HepG2 (cell line): ENCODE measurements around the gene BBS1. TPM values are rescaled to one million over a fixed set of nuclear protein-coding genes. Genes with fewer than 3 reads are reported as not detected.
A peak's percentile ranks its signal among the peaks of the same experiment; 100 is the strongest.

Experiments
- CCAR2 ChIP-seq: fragments of 200-400 bp; formaldehyde crosslinking; optimal IDR thresholded peaks from 2 replicates; pipeline ENCODE3; 2018; ENCODE audit warnings: low read depth, mild to moderate bottlenecking, low read length, moderate library complexity
- HDAC6 ChIP-seq: fragments of 200-600 bp; sonication (generic); IDR thresholded peaks from 2 replicates; pipeline ENCODE4 v1.7.0; 2017; ENCODE audit warnings: mild to moderate bottlenecking, antibody characterized with exemption, low read length, low read depth
- HNF4G ChIP-seq, 2 experiments: sonication (generic) in 1 of 2; formaldehyde crosslinking in 1 of 2; IDR thresholded peaks; 2 replicates each; pipeline versions ENCODE4 v1.4.0 to v1.6.1; 2011 to 2020; ENCODE audit warnings: borderline replicate concordance in 2 of 2, low read depth in 2 of 2, mild to moderate bottlenecking in 2 of 2, low read length in 1 of 2, missing genetic modification reagents in 1 of 2, moderate library complexity in 1 of 2
- KDM5B ChIP-seq: sonication (generic); formaldehyde crosslinking; IDR thresholded peaks from 2 replicates; pipeline ENCODE4 v1.4.0; 2020; ENCODE audit warnings: missing genetic modification reagents, mild to moderate bottlenecking, borderline replicate concordance
- POLR2AphosphoS2 ChIP-seq: IDR thresholded peaks from 2 replicates; pipeline ENCODE4 v1.6.1; 2011; ENCODE audit warnings: low read depth, low read length, improper control_type of control experiment
- STAG1 ChIP-seq: sonication (generic); formaldehyde crosslinking; IDR thresholded peaks from 2 replicates; pipeline ENCODE4 v1.4.0; 2020; ENCODE audit warnings: missing genetic modification reagents
- THAP11 ChIP-seq: IDR thresholded peaks from 2 replicates; pipeline ENCODE4 v1.6.1; 2016; ENCODE audit warnings: missing biosample characterization, missing genetic modification reagents
- YY1 ChIP-seq: IDR thresholded peaks from 2 replicates; pipeline ENCODE4 v1.6.1; 2011; ENCODE audit warnings: low read length, low read depth, moderate library complexity, mild to moderate bottlenecking; ENCODE audit not compliant: insufficient read depth, insufficient replicate concordance
- ZNF296 ChIP-seq: sonication (generic); formaldehyde crosslinking; conservative IDR thresholded peaks from 2 replicates; pipeline ENCODE4 v1.5.0; 2020; ENCODE audit warnings: mild to moderate bottlenecking, missing genetic modification reagents
- ZNF335 ChIP-seq: sonication (generic); formaldehyde crosslinking; IDR thresholded peaks from 2 replicates; pipeline ENCODE4 v1.4.0; 2020; ENCODE audit warnings: missing genetic modification reagents
- ZNF468 ChIP-seq: sonication (generic); formaldehyde crosslinking; IDR thresholded peaks from 2 replicates; pipeline ENCODE4 v1.8.0; 2022; ENCODE audit warnings: mild to moderate bottlenecking, moderate library complexity, missing genetic modification reagents
- ZNF556 ChIP-seq: sonication (generic); formaldehyde crosslinking; IDR thresholded peaks from 2 replicates; pipeline ENCODE4 v1.4.0; 2020; ENCODE audit warnings: mild to moderate bottlenecking, missing genetic modification reagents, borderline replicate concordance
- ZNF598 ChIP-seq: sonication (generic); formaldehyde crosslinking; IDR thresholded peaks from 2 replicates; pipeline ENCODE4 v1.5.1; 2020; ENCODE audit warnings: mild to moderate bottlenecking, missing genetic modification reagents, borderline replicate concordance
- ZNF629 ChIP-seq: sonication (generic); formaldehyde crosslinking; conservative IDR thresholded peaks from 2 replicates; pipeline ENCODE4 v1.5.0; 2020; ENCODE audit warnings: missing genetic modification reagents
- ZNF670 ChIP-seq: sonication (generic); formaldehyde crosslinking; IDR thresholded peaks from 2 replicates; pipeline ENCODE4 v1.8.0; 2022; ENCODE audit warnings: mild to moderate bottlenecking, missing genetic modification reagents, borderline replicate concordance
- ZNF703 ChIP-seq: sonication (generic); formaldehyde crosslinking; IDR thresholded peaks from 2 replicates; pipeline ENCODE4 v1.5.1; 2020; ENCODE audit warnings: missing genetic modification reagents, mild to moderate bottlenecking, moderate library complexity, borderline replicate concordance
- polyA plus RNA-seq, 8 experiments: library from polyadenylated mRNA; depleted of rRNA in 3 of 8; stranded (reverse) in 7 of 8; unstranded in 1 of 8; fragments of >200 nt; fragmentation: Illumina TruSeq in 4 of 8; extraction: Trizol in 4 of 8; gene quantifications; 2 replicates each; pipeline versions ENCODE4 v1.2.1 to v1.2.3, GENCODE V29; 2011 to 2016; ENCODE audit warnings: low read depth in 4 of 8, missing spikeins in 1 of 8, mixed read lengths in 1 of 8; ENCODE audit not compliant: insufficient read depth in 1 of 8
- total RNA-seq, 5 experiments: library from RNA; depleted of rRNA; stranded (reverse); fragments of >200 nt; fragmentation: Illumina TruSeq; extraction: Trizol; gene quantifications; 2 replicates each; pipeline ENCODE4 v1.2.3, GENCODE V29; 2016; ENCODE audit warnings: low read depth in 1 of 5
- TF ChIP-seq, protein P1 (sequence below): sonication (generic); formaldehyde crosslinking; IDR thresholded peaks from 2 replicates; pipeline ENCODE4 v1.5.0; 2020; ENCODE audit warnings: mild to moderate bottlenecking, low read depth, missing genetic modification reagents, borderline replicate concordance
- TF ChIP-seq, protein P2 (sequence below): sonication (generic); formaldehyde crosslinking; IDR thresholded peaks from 2 replicates; pipeline ENCODE4 v1.4.0; 2020; ENCODE audit warnings: missing genetic modification reagents
- TF ChIP-seq, protein P3 (sequence below): sonication (generic); formaldehyde crosslinking; IDR thresholded peaks from 2 replicates; pipeline ENCODE4 v1.5.0; 2020; ENCODE audit warnings: mild to moderate bottlenecking, missing genetic modification reagents
- TF ChIP-seq, protein P4 (sequence below): sonication (generic); formaldehyde crosslinking; IDR thresholded peaks from 2 replicates; pipeline ENCODE4 v1.4.0; 2020; ENCODE audit warnings: missing genetic modification reagents

BBS1 gene
- total and polyA plus RNA-seq, 2 of the 13 experiments (the other 11 are each of a cell fraction or from before 2014, with no cell fraction given) = 11.7 to 14.1 TPM

DNA sequence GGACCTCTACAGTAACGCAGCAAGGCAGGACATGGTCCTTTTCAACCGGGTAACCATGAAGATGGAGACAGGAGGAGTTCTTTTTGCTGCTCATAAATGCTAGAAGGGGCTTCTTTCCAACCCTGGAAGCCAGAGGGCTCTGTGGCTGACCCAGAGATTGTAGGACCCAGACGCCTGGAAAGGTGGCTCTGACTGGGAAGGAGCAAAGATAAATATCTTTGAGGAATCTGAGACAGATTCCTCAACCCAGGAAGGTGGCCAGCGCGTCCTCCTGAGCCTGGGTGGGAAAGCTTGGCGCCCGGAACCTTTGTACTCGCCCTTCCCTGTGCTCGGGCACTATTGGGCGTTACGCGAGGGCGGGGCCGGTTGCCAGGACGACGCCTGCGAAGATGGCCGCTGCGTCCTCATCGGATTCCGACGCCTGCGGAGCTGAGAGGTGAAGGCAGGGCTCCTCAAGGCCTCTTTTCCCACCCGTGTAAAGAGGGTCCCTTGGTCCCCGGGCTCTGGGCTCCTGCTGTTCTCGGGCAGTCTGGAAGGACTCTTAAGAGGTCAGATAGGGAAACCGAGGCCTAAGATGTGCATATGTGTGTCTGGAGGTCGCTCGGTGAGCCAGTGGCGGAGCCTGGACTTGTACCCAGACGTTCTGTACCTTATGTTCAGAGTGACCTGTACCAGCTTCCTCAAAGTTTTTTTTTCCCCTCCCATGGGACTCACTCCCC lies at the start of gene BBS1 (continued):
- TF ChIP-seq ZNF598 (CRISPR knock-in tag) = peak; percentile 79; the same call in 1 of the 2 replicates
- TF ChIP-seq YY1 = peak; percentile 97
- TF ChIP-seq, protein P1, sequence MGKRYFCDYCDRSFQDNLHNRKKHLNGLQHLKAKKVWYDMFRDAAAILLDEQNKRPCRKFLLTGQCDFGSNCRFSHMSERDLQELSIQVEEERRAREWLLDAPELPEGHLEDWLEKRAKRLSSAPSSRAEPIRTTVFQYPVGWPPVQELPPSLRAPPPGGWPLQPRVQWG (CRISPR knock-in tag) = no peak
- TF ChIP-seq ZNF556 = peak; percentile 48; the same call in 1 of the 2 replicates
- no peak for TF ChIP-seq ZNF468 (CRISPR knock-in tag)
- TF ChIP-seq ZNF335 (CRISPR knock-in tag) = peak; percentile 89
- TF ChIP-seq ZNF703 = no peak
- TF ChIP-seq, protein P2, sequence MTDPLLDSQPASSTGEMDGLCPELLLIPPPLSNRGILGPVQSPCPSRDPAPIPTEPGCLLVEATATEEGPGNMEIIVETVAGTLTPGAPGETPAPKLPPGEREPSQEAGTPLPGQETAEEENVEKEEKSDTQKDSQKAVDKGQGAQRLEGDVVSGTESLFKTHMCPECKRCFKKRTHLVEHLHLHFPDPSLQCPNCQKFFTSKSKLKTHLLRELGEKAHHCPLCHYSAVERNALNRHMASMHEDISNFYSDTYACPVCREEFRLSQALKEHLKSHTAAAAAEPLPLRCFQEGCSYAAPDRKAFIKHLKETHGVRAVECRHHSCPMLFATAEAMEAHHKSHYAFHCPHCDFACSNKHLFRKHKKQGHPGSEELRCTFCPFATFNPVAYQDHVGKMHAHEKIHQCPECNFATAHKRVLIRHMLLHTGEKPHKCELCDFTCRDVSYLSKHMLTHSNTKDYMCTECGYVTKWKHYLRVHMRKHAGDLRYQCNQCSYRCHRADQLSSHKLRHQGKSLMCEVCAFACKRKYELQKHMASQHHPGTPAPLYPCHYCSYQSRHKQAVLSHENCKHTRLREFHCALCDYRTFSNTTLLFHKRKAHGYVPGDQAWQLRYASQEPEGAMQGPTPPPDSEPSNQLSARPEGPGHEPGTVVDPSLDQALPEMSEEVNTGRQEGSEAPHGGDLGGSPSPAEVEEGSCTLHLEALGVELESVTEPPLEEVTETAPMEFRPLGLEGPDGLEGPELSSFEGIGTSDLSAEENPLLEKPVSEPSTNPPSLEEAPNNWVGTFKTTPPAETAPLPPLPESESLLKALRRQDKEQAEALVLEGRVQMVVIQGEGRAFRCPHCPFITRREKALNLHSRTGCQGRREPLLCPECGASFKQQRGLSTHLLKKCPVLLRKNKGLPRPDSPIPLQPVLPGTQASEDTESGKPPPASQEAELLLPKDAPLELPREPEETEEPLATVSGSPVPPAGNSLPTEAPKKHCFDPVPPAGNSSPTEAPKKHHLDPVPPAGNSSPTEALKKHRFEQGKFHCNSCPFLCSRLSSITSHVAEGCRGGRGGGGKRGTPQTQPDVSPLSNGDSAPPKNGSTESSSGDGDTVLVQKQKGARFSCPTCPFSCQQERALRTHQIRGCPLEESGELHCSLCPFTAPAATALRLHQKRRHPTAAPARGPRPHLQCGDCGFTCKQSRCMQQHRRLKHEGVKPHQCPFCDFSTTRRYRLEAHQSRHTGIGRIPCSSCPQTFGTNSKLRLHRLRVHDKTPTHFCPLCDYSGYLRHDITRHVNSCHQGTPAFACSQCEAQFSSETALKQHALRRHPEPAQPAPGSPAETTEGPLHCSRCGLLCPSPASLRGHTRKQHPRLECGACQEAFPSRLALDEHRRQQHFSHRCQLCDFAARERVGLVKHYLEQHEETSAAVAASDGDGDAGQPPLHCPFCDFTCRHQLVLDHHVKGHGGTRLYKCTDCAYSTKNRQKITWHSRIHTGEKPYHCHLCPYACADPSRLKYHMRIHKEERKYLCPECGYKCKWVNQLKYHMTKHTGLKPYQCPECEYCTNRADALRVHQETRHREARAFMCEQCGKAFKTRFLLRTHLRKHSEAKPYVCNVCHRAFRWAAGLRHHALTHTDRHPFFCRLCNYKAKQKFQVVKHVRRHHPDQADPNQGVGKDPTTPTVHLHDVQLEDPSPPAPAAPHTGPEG (CRISPR knock-in tag) = peak; percentile 56; the same call in 1 of the 2 replicates
- TF ChIP-seq, protein P3, sequence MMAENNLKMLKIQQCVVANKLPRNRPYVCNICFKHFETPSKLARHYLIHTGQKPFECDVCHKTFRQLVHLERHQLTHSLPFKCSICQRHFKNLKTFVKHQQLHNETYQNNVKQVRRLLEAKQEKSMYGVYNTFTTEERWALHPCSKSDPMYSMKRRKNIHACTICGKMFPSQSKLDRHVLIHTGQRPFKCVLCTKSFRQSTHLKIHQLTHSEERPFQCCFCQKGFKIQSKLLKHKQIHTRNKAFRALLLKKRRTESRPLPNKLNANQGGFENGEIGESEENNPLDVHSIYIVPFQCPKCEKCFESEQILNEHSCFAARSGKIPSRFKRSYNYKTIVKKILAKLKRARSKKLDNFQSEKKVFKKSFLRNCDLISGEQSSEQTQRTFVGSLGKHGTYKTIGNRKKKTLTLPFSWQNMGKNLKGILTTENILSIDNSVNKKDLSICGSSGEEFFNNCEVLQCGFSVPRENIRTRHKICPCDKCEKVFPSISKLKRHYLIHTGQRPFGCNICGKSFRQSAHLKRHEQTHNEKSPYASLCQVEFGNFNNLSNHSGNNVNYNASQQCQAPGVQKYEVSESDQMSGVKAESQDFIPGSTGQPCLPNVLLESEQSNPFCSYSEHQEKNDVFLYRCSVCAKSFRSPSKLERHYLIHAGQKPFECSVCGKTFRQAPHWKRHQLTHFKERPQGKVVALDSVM (CRISPR knock-in tag) = 0 out of 2 replicates have a peak, but pooled peaks have one; percentile 40
- no peak for TF ChIP-seq HDAC6
- peak; percentile 64 for TF ChIP-seq CCAR2
- TF ChIP-seq HNF4G (IDR thresholded peaks at IDR 0.05; ENCODE audit: borderline replicate concordance, low read depth, low read length) = peak; percentile 47; the same call in 1 of the 2 replicates
- no peak for TF ChIP-seq HNF4G (CRISPR knock-in tag; IDR thresholded peaks at IDR 0.05; ENCODE audit: borderline replicate concordance, low read depth)
- TF ChIP-seq, protein P4, sequence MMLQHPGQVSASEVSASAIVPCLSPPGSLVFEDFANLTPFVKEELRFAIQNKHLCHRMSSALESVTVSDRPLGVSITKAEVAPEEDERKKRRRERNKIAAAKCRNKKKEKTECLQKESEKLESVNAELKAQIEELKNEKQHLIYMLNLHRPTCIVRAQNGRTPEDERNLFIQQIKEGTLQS (CRISPR knock-in tag) = peak; percentile 53; the same call in 1 of the 2 replicates
- TF ChIP-seq POLR2AphosphoS2 = no peak
- peak; percentile 39; the same call in 1 of the 2 replicates for TF ChIP-seq ZNF670 (CRISPR knock-in tag)
- TF ChIP-seq THAP11 (CRISPR knock-in tag) = peak; percentile 93
- TF ChIP-seq ZNF629 (CRISPR knock-in tag) = 0 out of 2 replicates have a peak, but pooled peaks have one; percentile 29
- TF ChIP-seq STAG1 = no peak
- peak; percentile 91 for TF ChIP-seq KDM5B (CRISPR knock-in tag)
- no peak for TF ChIP-seq ZNF296
